Prostate gland (tissue), 2 donors: ENCODE data around the gene SLC39A11.

Source experiments
- POLR2A ChIP-seq: fragments of 450-650 bp; IDR thresholded peaks from one replicate; pipeline ENCODE4 v1.6.1; 2016; ENCODE audit warnings: antibody characterized with exemption, mild to moderate bottlenecking
- POLR2AphosphoS5 ChIP-seq: sonication (generic); formaldehyde crosslinking; IDR thresholded peaks from one replicate; pipeline ENCODE4 v1.6.1; 2017; ENCODE audit warnings: antibody characterized with exemption
- TF ChIP-seq, protein P1 (sequence below), 4 experiments: fragments of 200-600 bp in 2 of 4; fragments of 450-650 bp in 2 of 4; sonication (generic) in 2 of 4; IDR thresholded peaks; 1 replicate in 3 of 4; 2 replicates in 1 of 4; pipeline ENCODE4 v1.5.1; 2016 to 2019; ENCODE audit warnings: antibody characterized with exemption in 4 of 4, mild to moderate bottlenecking in 2 of 4, moderate library complexity in 2 of 4

DNA sequence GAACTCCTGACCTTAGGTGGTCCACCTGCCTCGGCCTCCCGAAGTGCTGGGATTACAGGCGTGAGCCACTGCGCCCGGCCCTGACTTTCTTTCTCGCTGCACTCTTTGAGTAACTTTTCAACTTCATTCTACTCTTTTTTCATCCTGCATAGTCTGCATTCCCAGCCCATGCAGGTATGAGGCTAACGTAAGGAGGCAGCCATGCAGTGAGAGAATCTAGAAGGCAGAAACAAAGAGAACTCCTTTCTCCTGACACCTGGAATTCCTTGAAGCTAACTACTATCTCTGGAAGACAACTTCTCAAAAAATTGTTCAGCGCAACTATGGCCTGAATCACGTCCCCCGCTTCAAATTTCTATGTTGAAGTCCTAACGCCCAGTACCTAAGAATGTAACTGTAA is 152.0 kb downstream of the SLC39A11 start:
- TF ChIP-seq, protein P1, sequence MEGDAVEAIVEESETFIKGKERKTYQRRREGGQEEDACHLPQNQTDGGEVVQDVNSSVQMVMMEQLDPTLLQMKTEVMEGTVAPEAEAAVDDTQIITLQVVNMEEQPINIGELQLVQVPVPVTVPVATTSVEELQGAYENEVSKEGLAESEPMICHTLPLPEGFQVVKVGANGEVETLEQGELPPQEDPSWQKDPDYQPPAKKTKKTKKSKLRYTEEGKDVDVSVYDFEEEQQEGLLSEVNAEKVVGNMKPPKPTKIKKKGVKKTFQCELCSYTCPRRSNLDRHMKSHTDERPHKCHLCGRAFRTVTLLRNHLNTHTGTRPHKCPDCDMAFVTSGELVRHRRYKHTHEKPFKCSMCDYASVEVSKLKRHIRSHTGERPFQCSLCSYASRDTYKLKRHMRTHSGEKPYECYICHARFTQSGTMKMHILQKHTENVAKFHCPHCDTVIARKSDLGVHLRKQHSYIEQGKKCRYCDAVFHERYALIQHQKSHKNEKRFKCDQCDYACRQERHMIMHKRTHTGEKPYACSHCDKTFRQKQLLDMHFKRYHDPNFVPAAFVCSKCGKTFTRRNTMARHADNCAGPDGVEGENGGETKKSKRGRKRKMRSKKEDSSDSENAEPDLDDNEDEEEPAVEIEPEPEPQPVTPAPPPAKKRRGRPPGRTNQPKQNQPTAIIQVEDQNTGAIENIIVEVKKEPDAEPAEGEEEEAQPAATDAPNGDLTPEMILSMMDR (IDR thresholded peaks at IDR 0.05) = no peak
- TF ChIP-seq POLR2A (no peak), POLR2AphosphoS5 (no peak)
